Measurements from ENCODE around the gene NPAS2.
A peak's percentile ranks its signal among the peaks of the same experiment; 100 is the strongest.

NPAS2 gene

DNA sequence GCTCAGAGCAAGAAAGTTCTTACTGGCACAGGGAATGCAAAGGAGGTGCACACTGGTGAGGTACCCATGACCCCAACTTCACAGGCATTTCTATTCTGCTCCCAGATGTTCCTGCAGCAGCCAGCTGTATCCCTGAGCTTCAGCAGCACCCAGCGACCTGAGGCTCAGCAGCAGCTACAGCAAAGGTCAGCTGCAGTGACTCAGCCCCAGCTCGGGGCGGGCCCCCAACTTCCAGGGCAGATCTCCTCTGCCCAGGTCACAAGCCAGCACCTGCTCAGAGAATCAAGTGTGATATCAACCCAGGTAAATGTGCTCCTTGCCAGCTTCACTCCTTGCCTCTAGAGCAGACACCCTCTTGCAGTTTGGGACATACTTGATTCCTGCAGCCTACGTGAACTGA lies 168.0 kb downstream of the NPAS2 start:
- DNase-seq (ENCODE audit: low read depth in 2 of 3, low spot score in 1 of 3): no peak

DNA sequence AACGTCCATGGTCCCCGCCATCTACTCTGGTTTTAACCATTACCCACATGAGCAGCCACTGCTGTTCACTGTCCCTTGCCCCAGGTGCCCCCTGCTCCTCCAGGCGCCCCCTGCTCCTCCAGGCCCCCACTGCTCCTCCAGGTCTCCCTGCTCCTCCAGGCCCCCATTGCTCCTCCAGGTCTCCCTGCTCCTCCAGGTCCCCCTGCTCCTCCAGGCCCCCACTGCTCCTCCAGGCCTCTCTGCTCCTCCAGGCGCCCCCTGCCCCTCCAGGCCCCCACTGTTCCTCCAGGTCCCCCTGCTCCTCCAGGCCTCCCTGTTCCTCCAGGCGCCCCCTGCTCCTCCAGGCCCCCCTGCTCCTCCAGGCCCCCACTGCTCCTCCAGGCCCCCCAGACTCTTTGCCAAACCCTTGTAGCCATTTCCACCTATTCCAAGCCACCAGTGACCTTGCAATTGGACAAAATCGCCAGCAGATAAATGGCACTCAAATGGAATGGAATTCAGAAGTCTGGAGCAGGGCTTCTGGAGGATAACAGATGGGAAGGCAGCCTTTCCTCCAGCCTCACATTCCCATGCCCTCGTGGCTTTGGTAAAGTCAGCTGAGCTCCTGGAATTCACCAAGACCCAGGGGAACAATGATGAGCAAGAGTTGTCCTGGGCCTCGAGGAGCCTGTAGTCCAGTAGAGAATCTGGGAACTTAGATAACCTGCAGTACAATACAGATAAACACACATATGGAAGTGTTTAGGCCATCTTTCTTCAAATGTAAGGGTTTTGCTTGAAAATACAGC lies 168.9 kb downstream of the NPAS2 start:
- no peak for DNase-seq (ENCODE audit: low read depth in 2 of 3, low spot score in 1 of 3)

DNA sequence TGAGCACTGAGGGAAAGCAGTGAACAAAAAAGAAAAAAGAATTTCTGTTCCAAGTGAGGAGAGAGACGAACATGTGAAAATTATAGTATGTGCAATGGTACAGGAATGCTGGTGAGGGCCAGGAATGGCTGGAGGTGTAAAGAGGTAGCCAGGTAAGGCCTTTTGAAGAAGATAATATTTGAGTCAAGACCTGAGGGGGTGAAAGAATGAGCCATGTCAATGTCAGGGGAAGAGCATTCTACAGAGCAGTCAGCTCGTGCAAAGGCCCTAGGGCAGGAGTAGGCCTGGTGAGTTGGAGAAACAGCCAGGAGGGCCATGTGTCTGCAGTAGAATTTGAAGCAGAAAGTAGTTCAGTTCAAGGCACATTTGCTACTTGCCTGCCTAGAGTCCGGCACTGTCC lies 169.7 kb downstream of the NPAS2 start:
- no peak for DNase-seq (ENCODE audit: low read depth in 2 of 3, low spot score in 1 of 3)

DNA sequence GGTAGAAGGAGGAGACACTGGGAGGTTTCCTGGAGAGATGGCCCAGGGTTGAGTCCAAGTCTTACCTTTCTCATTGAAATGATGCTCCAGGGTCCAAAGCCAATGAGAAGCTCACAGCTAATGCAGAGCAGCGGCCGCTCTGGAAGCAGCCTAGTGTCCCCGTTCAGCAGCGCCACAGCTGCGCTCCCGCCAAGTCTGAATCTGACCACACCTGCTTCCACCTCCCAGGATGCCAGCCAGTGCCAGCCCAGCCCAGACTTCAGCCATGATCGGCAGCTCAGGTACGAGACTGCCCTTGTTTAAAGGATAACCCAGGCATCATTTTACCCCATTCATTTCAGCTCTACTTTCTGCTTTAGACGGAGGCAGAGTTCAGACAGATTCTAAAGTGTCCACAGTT lies 170.2 kb downstream of the NPAS2 start:
- DNase-seq (ENCODE audit: low read depth in 2 of 3, low spot score in 1 of 3): no peak

DNA sequence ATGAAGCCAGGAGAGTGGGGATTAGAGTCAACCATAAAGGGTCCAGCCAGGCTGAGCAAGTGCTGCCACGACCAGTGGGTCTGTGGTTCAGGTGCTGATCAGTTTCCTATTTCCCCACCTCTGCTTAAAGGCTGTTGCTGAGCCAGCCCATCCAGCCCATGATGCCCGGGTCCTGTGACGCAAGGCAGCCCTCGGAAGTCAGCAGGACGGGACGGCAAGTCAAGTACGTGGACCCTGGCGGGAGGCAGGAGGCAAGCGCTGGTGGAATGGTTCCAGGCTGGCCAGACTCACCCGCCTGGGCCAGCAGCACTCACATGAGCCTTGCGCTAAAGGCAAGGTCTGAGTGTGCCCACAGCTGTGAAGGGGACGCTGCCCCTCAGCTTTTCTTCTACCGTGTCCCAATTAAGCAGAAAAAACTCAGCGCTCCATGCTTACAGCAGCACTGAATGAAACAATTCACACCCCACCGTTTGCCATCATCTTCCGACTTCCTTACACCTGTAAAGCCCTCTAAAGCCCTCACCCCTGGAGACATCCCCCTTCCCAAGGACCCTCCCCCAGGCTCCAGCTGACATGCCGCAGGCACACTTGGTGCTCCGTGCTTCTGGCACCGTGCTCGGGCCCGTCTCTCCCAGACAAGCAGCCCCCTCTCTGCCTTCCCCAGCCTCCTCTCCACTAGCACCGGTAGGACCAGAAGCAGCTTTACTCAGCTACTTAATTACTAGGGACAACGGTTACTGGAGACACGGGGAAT lies 170.9 kb downstream of the NPAS2 start:
- DNase-seq (ENCODE audit: low read depth in 2 of 3, low spot score in 1 of 3): no peak

DNA sequence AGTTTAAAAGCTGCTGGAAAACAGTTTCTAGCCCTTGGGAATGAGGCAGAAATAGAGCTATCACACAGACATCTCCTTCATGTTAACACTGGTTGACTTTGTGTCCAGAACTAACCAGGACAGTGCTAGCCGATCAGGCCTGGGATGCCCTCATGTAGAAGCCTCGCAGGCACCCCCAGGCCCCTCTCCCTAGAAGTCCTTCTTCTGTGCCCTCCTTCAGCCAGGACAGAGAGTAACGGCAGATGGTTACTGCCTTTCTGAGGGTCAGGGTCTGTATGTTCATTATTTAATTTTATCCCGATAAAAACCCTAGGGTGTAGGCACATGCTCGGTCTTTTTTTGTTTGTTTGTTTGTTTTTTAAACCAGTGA lies 171.4 kb downstream of the NPAS2 start:
- DNase-seq (ENCODE audit: low read depth in 2 of 3, low spot score in 1 of 3): no peak

DNA sequence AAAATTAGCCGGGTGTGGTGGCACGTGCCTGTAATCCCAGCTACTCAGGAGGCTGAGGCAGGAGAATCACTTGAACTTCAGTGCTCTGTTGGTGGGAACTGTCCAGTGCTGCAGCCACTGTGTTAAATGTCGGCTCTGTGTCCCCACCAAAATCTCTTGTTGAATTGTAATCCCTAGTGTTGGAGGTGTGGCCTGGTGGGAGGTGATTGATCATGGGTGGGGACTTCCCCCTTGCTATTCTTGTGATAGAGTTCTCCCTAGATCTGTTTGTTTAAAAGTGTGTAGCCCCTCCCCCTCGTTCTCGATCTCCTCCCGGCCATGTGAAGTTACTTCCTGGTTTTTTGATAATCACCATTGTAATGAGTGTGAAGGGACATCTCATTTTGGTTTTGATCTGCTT lies 172.3 kb downstream of the NPAS2 start:
- no peak for DNase-seq (ENCODE audit: low read depth in 2 of 3, low spot score in 1 of 3)

DNA sequence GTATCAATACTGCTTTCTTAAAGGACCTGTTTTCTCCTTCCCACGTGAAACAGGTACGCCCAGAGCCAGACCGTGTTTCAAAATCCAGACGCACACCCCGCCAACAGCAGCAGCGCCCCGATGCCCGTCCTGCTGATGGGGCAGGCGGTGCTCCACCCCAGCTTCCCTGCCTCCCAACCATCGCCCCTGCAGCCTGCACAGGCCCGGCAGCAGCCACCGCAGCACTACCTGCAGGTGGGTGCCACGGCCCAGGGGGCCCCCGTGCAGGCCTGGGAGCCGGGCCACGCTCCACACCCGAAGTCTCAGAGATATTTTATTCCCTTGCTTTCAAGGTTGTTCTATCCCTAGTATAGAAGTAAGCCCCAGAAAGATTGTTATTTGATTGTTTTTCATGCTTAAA lies 173.4 kb downstream of the NPAS2 start:
- DNase-seq (ENCODE audit: low read depth in 2 of 3, low spot score in 1 of 3): no peak

DNA sequence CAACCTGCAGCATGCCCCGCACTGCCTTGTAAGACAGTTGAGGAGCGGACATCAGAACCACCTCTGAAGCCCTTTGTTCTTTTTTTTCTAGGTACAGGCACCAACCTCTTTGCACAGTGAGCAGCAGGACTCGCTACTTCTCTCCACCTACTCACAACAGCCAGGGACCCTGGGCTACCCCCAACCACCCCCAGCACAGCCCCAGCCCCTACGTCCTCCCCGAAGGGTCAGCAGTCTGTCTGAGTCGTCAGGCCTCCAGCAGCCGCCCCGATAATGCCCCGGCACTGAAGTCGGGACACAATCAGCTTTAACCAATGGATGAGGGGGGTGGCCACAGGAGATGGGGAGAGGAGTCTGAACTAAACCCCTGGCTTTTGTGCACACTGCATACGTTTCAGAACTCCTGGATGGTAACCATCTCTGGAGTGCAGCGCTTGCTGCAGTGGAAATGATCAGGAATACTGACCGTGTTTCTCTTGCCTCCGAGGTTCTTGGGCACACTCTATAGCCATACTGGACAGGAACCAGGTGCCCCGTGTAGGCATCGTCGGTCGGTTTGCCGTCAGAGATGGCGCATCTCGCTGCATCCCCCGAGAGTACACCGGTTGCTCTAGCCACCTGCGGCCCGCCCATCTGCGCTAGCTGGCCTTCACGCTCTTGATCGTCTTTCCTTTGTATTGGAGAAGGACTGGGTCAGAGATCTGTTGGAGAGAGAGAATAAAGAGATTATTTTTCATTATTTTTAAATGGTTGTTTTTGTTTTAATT lies 175.6 kb downstream of the NPAS2 start:
- no peak for DNase-seq (ENCODE audit: low read depth in 2 of 3, low spot score in 1 of 3)

DNA sequence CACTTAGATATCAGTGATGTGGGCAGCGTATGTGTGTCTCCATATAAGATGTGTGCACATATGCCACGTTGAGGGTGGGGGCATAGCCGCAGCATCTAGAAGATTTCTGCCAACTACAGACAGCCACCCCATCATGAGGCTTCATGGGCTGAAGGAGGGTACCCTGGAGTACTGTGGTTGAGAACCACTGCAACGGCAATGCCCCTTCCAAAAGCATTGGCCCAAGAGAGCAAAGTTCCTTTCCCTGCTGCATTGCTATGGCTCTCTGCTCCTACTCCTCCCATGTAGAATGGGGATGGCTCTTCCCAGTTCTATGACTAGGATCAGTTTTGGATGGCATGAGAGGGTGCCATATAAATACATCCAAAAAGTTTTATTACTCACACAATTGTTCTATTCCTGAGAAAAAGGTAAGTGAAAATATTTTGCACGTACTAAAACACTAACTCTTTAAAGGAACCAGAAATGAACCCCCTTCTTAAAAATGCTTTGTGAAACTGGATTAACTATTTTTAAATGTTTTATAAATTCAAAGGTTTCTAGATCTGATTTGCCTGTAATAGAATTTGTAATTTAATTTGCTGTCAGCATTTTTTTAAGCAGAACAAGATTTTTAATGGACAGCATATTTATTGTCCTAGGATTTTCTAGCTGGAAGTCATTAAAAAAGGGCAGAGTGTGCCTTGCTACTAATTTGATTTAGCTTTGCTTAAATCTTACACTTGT lies 177.7 kb downstream of the NPAS2 start:
- no peak for DNase-seq (ENCODE audit: low read depth in 2 of 3, low spot score in 1 of 3)

DNA sequence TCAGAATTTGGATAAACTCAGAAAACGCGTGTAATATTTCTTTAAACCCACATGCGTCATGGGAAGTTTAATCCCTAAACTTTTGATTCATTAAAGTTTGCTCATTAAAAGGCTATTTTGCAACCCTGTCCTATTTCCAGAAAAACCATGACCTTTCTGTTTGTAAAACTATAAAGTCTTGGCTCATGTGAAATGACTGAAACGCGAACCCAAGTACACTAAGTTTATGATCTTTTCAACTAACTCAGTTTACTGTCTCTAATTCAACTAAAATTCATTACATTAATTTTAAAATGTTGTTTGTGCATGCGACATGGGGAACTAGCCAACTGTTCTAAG lies 178.3 kb downstream of the NPAS2 start:
- DNase-seq (ENCODE audit: low read depth in 2 of 3, low spot score in 1 of 3): no peak

DNA sequence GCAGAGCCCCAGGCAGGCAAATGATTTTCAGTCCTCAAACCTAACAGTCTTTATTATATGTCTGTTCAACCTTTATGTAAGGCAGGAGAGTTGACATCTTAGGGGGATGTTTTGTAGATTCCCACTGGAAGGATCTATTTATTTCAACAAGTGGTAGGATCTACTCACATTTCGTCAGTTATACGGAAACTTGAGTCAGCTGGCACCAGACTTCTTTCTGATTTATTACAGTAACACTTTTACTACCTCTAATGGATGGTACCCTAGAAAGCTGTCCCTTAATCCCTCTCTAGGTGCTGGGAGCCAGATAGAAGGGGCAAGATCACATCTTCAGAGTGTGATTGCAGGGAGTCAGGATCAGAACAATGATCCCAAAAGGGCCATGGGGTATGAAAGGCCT lies 180.1 kb downstream of the NPAS2 start:
- DNase-seq (ENCODE audit: low read depth in 2 of 3, low spot score in 1 of 3): no peak

DNA sequence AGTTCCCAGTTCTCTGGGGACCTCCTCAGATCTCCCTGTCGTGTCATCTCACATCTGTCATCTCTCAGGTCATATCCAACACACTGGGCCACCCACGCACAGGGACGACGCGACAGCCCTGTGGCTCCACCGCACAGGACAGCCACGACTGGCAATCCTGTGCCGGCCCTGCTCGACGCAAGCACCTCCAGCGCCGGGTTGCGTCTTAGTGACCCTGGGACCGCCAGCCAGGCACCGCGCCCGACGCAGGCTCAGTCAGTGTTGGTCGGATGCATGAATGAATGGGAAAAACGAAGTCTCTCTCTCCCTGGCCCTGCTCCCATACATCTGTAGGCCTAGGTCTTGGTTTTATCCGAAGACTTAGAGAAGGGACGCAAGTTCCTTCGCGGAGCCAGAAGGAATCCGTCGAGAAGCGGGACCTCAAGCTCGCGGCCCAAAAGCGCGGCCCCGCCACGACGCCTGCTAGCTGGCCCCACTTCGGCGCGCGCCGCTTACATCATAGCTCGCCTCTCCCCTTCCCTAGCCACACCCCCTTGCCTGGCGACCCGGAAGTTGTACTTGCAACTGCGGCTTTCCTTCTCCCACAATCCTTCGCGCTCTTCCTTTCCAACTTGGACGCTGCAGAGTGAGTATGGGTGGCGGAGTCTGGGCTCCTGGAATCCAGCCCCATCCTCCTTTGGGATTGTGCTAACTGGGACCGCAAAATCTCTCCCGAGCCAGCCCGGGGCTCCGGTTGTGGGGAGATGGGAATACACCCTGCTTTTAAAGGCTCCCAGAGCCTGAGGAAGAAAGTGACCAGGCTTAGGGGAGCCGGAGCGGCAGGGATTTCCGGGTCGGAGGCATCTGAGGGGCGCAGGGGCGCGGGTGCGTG lies 182.0 kb downstream of the NPAS2 start, which contains the start of gene RPL31:
RPL31 (plus strand) TSS at position 599 of the 871 bp plus-strand sequence. CDS start 413 bp downstream, outside the sequence.
- peak; percentile 93 to 97 (median 95) for DNase-seq (ENCODE audit: low read depth in 2 of 3, low spot score in 1 of 3)

DNA sequence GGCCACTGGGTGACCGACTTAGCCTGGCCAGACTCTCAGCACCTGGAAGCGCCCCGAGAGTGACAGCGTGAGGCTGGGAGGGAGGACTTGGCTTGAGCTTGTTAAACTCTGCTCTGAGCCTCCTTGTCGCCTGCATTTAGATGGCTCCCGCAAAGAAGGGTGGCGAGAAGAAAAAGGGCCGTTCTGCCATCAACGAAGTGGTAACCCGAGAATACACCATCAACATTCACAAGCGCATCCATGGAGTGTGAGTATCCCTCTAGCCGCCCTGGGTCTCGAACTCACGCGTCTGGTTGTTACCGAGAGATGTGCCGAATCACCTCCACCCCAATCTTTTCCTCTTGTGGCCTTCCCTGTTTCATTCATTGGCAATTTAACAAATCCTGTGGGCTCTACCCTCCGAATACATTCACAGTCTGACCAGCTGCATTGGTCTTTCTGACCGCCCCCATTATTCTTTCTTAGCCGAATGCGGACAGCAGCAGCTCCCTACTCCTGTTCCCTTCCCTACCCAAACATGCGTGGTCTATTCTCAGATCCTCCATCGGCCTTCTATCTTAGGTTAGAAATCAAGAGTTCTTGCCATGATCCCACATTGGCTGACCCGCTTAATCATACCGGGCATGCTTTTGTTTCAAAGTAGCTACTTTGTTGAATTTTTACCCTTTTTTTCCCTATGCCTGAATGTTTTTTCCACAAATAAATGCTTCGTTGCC lies 182.8 kb downstream of the NPAS2 start:
- DNase-seq (ENCODE audit: low read depth in 2 of 3, low spot score in 1 of 3): peak in 1 of 3 donors; percentile 37

DNA sequence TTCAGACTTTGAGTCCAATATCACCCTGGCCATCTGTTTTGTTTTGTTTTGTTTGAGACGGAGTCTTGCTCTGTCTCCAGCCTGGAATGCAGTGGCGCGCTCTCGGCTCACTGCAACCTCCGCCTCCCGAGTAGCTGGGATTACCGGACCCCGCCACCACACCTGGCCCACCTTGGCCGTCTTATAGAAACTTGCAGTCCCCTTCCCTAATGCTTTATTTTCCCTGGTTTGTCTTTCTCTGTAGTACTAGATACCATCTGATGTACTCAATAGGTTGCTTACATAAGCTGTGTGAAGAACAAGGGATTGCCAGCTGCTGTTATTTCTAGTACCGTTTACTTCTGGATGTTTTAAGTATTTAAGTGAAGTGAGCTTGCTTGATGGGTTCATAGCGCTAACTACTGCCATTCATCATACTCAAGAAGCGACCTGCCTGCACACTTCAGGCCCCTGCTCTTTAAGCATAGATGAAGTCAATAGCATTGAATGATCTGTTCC lies 183.4 kb downstream of the NPAS2 start:
- no peak for DNase-seq (ENCODE audit: low read depth in 2 of 3, low spot score in 1 of 3)

DNA sequence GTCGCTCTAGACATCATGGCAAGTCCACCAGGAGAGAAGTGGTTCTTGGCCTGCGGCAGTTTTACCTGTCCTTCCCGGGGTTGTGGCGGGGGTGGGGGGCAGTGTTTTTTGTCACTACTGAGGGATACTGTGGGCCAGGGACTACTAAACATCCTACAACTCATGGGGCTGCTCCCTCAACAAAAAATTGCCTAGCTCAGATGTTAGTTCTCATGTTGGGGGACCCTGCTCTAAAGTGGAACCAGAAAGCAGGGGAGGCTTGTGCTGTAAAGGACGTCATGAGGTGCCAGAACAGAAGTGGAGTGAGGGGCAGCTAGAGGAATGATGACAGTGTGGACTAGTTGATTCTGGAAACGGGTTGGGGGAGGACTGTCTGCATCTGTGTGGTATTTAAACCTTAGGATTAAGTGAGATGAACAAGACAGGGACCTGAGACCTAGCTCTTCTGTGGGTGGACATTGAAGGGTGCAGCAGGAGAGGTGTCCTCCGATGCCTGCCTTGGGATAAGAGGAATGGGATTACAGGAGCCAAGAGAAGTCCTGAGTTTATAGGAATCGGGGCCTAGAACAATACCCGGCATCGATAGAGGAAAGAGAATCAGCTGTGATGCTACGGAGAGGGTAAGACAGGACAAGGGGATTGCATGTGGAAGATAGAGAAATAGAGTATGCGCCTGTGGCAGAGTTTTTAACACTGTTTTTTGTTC lies 184.8 kb downstream of the NPAS2 start:
- DNase-seq (ENCODE audit: low read depth in 2 of 3, low spot score in 1 of 3): no peak

DNA sequence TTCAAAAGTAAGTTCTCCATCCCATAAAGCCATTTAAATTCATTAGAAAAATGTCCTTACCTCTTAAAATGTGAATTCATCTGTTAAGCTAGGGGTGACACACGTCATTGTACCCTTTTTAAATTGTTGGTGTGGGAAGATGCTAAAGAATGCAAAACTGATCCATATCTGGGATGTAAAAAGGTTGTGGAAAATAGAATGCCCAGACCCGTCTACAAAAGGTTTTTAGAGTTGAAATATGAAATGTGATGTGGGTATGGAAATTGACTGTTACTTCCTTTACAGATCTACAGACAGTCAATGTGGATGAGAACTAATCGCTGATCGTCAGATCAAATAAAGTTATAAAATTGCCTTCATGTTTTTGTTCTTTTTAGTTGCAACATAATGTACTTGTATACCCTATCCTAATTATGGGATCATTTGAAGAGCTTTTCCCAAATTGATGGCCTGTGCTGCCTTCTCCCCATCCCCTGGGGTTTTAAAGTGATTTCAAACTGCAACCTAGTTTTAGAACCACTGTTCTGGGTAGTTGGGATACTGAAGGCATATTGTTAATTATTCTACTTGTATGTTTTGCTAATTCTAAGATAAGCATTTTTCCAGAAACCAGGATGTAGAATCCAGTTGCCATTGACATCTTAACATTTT lies 186.3 kb downstream of the NPAS2 start:
- no peak for DNase-seq (ENCODE audit: low read depth in 2 of 3, low spot score in 1 of 3)
